H1 (cell line): ENCODE results near the gene CGN. TPM values are rescaled to one million over a fixed set of nuclear protein-coding genes. Genes with fewer than 3 reads are reported as not detected.

Source experiments
- CHD2 ChIP-seq: IDR thresholded peaks from 2 replicates; pipeline ENCODE4 v1.6.1; 2012; ENCODE audit warnings: low read length, improper control_type of control experiment
- POU5F1 ChIP-seq: IDR thresholded peaks from 2 replicates; pipeline ENCODE4 v1.6.1; 2011; ENCODE audit warnings: low read depth, mild to moderate bottlenecking, low read length, moderate library complexity
- SP1 ChIP-seq: IDR thresholded peaks from 2 replicates; pipeline ENCODE4 v1.6.1; 2011; ENCODE audit warnings: low read depth, low read length
- polyA plus RNA-seq, 7 experiments: library from polyadenylated mRNA; depleted of rRNA in 3 of 7; stranded (reverse) in 5 of 7; unstranded in 2 of 7; fragments of >200 nt in 5 of 7; fragments of 200-250 nt in 2 of 7; gene quantifications; 1 replicate in 5 of 7; 2 replicates in 1 of 7; 4 replicates in 1 of 7; pipeline versions ENCODE4 v1.2.1 to v1.2.3, GENCODE V29; 2011 to 2013; ENCODE audit warnings: missing spikeins in 2 of 7, mixed read lengths in 2 of 7
- total RNA-seq: library from RNA; stranded (reverse); fragmentation: NEBNext Ultra II Directional; extraction: Animal tissue kit (Norgen Biotek cat#: 25700); gene quantifications from 2 replicates; pipeline ENCODE4 v1.2.1, GENCODE V29; 2021
- TF ChIP-seq, protein P1 (sequence below): fragments of 300-600 bp; sonication (generic); IDR thresholded peaks from 2 replicates; pipeline ENCODE4 v1.7.1; 2012; ENCODE audit warnings: low read length, moderate library complexity, mild to moderate bottlenecking, inconsistent platforms; ENCODE audit not compliant: insufficient replicate concordance
- TF ChIP-seq, protein P2 (sequence below): IDR thresholded peaks from 2 replicates; pipeline ENCODE4 v1.6.1; 2011; ENCODE audit warnings: low read depth, mild to moderate bottlenecking, low read length; ENCODE audit not compliant: insufficient read depth

The CGN gene
- total and polyA plus RNA-seq, 2 of the 8 experiments (the other 6 are each of a cell fraction or from before 2014, with no cell fraction given) = 15.9 to 52.7 TPM

DNA sequence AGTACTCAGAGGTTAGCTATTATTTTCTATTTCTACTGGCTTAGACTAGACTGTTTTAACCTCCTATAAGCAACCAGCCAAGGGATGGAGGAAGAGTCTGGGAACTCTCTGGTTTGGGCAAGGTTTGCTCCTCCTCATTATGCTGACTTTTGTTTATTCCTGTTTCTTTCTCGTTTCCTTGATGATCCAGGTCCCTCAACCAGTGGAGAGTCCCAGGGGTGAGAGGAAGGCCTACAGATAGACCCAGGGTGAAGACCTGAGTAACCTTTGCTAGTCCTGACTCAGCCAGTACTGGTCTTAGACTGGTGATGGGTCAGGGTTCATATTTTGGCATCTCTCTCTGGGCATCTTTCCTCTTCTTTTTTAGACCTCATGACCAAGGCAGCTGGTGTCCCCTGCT is 34.4 kb downstream of the CGN start (continued):
- TF ChIP-seq, protein P1, sequence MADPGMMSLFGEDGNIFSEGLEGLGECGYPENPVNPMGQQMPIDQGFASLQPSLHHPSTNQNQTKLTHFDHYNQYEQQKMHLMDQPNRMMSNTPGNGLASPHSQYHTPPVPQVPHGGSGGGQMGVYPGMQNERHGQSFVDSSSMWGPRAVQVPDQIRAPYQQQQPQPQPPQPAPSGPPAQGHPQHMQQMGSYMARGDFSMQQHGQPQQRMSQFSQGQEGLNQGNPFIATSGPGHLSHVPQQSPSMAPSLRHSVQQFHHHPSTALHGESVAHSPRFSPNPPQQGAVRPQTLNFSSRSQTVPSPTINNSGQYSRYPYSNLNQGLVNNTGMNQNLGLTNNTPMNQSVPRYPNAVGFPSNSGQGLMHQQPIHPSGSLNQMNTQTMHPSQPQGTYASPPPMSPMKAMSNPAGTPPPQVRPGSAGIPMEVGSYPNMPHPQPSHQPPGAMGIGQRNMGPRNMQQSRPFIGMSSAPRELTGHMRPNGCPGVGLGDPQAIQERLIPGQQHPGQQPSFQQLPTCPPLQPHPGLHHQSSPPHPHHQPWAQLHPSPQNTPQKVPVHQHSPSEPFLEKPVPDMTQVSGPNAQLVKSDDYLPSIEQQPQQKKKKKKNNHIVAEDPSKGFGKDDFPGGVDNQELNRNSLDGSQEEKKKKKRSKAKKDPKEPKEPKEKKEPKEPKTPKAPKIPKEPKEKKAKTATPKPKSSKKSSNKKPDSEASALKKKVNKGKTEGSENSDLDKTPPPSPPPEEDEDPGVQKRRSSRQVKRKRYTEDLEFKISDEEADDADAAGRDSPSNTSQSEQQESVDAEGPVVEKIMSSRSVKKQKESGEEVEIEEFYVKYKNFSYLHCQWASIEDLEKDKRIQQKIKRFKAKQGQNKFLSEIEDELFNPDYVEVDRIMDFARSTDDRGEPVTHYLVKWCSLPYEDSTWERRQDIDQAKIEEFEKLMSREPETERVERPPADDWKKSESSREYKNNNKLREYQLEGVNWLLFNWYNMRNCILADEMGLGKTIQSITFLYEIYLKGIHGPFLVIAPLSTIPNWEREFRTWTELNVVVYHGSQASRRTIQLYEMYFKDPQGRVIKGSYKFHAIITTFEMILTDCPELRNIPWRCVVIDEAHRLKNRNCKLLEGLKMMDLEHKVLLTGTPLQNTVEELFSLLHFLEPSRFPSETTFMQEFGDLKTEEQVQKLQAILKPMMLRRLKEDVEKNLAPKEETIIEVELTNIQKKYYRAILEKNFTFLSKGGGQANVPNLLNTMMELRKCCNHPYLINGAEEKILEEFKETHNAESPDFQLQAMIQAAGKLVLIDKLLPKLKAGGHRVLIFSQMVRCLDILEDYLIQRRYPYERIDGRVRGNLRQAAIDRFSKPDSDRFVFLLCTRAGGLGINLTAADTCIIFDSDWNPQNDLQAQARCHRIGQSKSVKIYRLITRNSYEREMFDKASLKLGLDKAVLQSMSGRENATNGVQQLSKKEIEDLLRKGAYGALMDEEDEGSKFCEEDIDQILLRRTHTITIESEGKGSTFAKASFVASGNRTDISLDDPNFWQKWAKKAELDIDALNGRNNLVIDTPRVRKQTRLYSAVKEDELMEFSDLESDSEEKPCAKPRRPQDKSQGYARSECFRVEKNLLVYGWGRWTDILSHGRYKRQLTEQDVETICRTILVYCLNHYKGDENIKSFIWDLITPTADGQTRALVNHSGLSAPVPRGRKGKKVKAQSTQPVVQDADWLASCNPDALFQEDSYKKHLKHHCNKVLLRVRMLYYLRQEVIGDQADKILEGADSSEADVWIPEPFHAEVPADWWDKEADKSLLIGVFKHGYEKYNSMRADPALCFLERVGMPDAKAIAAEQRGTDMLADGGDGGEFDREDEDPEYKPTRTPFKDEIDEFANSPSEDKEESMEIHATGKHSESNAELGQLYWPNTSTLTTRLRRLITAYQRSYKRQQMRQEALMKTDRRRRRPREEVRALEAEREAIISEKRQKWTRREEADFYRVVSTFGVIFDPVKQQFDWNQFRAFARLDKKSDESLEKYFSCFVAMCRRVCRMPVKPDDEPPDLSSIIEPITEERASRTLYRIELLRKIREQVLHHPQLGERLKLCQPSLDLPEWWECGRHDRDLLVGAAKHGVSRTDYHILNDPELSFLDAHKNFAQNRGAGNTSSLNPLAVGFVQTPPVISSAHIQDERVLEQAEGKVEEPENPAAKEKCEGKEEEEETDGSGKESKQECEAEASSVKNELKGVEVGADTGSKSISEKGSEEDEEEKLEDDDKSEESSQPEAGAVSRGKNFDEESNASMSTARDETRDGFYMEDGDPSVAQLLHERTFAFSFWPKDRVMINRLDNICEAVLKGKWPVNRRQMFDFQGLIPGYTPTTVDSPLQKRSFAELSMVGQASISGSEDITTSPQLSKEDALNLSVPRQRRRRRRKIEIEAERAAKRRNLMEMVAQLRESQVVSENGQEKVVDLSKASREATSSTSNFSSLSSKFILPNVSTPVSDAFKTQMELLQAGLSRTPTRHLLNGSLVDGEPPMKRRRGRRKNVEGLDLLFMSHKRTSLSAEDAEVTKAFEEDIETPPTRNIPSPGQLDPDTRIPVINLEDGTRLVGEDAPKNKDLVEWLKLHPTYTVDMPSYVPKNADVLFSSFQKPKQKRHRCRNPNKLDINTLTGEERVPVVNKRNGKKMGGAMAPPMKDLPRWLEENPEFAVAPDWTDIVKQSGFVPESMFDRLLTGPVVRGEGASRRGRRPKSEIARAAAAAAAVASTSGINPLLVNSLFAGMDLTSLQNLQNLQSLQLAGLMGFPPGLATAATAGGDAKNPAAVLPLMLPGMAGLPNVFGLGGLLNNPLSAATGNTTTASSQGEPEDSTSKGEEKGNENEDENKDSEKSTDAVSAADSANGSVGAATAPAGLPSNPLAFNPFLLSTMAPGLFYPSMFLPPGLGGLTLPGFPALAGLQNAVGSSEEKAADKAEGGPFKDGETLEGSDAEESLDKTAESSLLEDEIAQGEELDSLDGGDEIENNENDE = no peak
- TF ChIP-seq SP1 (no peak), CHD2 (no peak), POU5F1 (no peak)
- TF ChIP-seq, protein P2, sequence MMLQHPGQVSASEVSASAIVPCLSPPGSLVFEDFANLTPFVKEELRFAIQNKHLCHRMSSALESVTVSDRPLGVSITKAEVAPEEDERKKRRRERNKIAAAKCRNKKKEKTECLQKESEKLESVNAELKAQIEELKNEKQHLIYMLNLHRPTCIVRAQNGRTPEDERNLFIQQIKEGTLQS = no peak
